22Rv1 (cell line): ENCODE data around the gene SLC29A2.

Experiments used
- CTCF ChIP-seq: fragments of 450-650 bp; IDR thresholded peaks from 2 replicates; pipeline ENCODE4 v1.5.1; 2017; ENCODE audit warnings: mild to moderate bottlenecking
- ZFX ChIP-seq: fragments of 450-650 bp; IDR thresholded peaks from 2 replicates; pipeline ENCODE4 v1.6.1; 2017; ENCODE audit warnings: antibody characterized with exemption, borderline replicate concordance

DNA sequence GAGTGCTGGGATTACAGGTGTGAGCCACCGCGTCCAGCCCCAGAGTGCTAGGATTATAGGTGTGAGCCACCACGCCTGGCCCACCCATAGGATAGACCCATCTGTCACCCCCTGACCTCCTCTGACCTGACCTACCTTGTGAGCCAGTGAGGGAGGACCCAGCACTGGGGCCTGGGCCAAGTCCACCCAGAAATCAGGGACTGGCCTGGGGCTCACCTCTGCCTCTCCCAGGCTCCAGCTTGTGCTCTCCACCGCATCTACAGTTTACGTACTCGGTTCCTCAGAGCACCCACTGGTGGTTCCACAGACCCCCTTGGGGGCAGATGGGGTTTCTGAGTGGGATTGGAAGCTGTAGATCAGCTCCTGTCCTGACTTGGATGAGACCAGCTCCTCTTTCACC lies 6.4 kb downstream of the SLC29A2 start:
- TF ChIP-seq CTCF, result no peak
- no peak for TF ChIP-seq ZFX
